BLaER1 (cell line): ENCODE data around the gene DDRGK1.

Source experiments
- H3K27ac ChIP-seq: shearing (Covaris generic); formaldehyde crosslinking; 2 replicates; pipeline ENCODE4 v1.8.1; 2022
- H3K27me3 ChIP-seq: shearing (Covaris generic); formaldehyde crosslinking; 2 replicates; pipeline ENCODE4 v1.8.1; 2022
- H3K36me3 ChIP-seq: shearing (Covaris generic); formaldehyde crosslinking; 2 replicates; pipeline ENCODE4 v1.8.1; 2022
- H3K4me1 ChIP-seq: shearing (Covaris generic); formaldehyde crosslinking; 2 replicates; pipeline ENCODE4 v1.8.1; 2022
- H3K4me2 ChIP-seq: shearing (Covaris generic); formaldehyde crosslinking; 2 replicates; pipeline ENCODE4 v1.8.1; 2022
- H3K4me3 ChIP-seq: shearing (Covaris generic); formaldehyde crosslinking; 2 replicates; pipeline ENCODE4 v1.8.1; 2022
- H3K9ac ChIP-seq: shearing (Covaris generic); formaldehyde crosslinking; 2 replicates; pipeline ENCODE4 v1.8.1; 2022
- H3K9me3 ChIP-seq: shearing (Covaris generic); formaldehyde crosslinking; 2 replicates; pipeline ENCODE4 v1.8.1; 2022
- H4K20me1 ChIP-seq: shearing (Covaris generic); formaldehyde crosslinking; 2 replicates; pipeline ENCODE4 v1.8.1; 2022
- Cebpa-rat ChIP-seq: shearing (Covaris generic); IDR thresholded peaks from 2 replicates; pipeline ENCODE4 v1.8.1; 2022

The DDRGK1 gene

GRCh38 chr20:3235666-3236324, 31.3 kb upstream of the DDRGK1 start:
- peaks cover 29% of the 10 kb centered on the region for H3K4me1 ChIP-seq
- H3K36me3 ChIP-seq, result no peaks in the 10 kb centered on the region
- H3K27ac ChIP-seq, result no peak overlapping the region
- H3K9me3 ChIP-seq, result no peaks in the 10 kb centered on the region
- no peak for TF ChIP-seq Cebpa-rat
- H3K4me3 ChIP-seq, result no peak overlapping the region
- H3K4me2 ChIP-seq, result no peak overlapping the region
- H4K20me1 ChIP-seq, result peaks cover 31% of the 10 kb centered on the region
- H3K27me3 ChIP-seq, result peaks cover 57% of the 10 kb centered on the region
- no peak overlapping the region for H3K9ac ChIP-seq

GRCh38 chr20:3233991-3234498, 29.6 kb upstream of the DDRGK1 start:
- Histone ChIP-seq H3K4me3 (no peak overlapping the region), H3K9ac (no peak overlapping the region), H3K36me3 (no peaks in the 10 kb centered on the region), H3K4me2 (no peak overlapping the region), H3K27ac (no peak overlapping the region), H3K4me1 (peaks cover 19% of the 10 kb centered on the region), H3K27me3 (peaks cover 39% of the 10 kb centered on the region), H3K9me3 (no peaks in the 10 kb centered on the region), H4K20me1 (peaks cover 20% of the 10 kb centered on the region)
- no peak for TF ChIP-seq Cebpa-rat

- peaks cover 13% of the 10 kb centered on the region for H3K4me1 ChIP-seq
- no peak overlapping the region for H3K9ac ChIP-seq
- no peak overlapping the region for H3K27ac ChIP-seq
- no peak overlapping the region for H3K4me2 ChIP-seq
- H3K9me3 ChIP-seq, result no peaks in the 10 kb centered on the region
- peaks cover 17% of the 10 kb centered on the region for H4K20me1 ChIP-seq
- peaks cover 32% of the 10 kb centered on the region for H3K27me3 ChIP-seq
- no peak for TF ChIP-seq Cebpa-rat
- H3K4me3 ChIP-seq, result no peak overlapping the region
- no peaks in the 10 kb centered on the region for H3K36me3 ChIP-seq
Measured at GRCh38 chr20:3233131-3233990, 28.9 kb upstream of the DDRGK1 start.

DNA sequence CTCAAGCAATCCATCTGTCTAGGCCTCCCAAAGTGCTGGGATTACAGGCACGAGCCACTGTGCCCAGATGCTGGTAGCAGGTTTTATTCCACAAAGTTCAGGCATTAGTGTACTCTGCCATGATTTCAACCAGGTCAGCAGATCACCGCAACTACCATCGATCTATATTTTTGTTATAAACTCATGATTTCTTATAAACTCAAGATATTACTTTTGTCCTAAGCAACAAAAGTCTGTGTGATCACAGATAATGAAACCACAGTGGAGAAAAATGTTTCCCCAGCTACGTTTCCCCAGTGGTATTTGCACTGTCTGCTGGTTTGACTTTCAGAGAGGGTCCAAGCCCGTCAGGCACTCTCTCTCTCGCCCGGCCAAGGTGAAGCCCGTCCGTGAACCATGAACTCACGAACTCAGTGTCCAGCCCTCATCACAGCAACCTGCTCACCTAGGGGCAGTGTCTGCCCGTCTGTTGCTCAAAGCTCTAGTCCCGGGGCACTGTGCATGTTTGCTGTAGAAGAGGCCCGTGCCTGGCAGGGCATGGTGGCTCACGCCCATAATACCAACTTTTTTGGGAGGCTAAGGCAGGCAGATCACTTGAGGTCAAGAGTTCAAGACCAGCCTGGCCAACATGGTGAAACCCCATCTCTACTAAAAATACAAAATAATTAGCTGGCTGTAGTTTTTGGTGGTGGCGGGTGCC, 27.6 kb upstream of the DDRGK1 start:
- peaks cover 5% of the 10 kb centered on the region; the same call in 1 of the 2 replicates for H3K4me1 ChIP-seq
- H3K4me2 ChIP-seq, result no peak overlapping the region
- H3K27ac ChIP-seq, result no peak overlapping the region
- H3K36me3 ChIP-seq, result peaks cover 3% of the 10 kb centered on the region; the same call in 1 of the 2 replicates
- peaks cover 4% of the 10 kb centered on the region; the same call in 1 of the 2 replicates for H4K20me1 ChIP-seq
- no peak overlapping the region for H3K4me3 ChIP-seq
- peaks cover 19% of the 10 kb centered on the region for H3K27me3 ChIP-seq
- TF ChIP-seq Cebpa-rat, result no peak
- no peaks in the 10 kb centered on the region for H3K9me3 ChIP-seq
- H3K9ac ChIP-seq, result no peak overlapping the region

DNA sequence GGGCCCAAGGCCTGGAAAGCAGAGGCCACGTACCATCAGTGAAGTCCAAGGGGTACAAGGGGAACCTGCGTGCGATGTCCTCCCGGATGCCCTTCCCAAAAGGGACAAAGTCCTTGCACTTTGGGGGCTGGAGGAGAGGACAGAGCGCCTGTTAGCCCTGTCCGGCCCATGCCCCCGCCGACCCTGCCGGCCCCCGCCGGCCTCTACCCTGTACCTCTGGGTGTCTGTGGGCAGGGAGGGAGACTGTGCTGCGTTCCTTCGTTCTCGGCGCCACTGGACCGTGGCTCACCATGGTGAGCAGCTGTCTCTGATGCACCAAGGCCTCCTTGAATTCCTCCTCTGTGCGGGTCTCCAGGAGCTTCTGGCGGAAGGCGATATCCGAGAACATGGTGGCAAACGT, 26.6 kb upstream of the DDRGK1 start:
- H4K20me1 ChIP-seq, result no peaks in the 10 kb centered on the region
- H3K4me1 ChIP-seq, result peaks cover 10% of the 10 kb centered on the region; the same call in 1 of the 2 replicates
- H3K27me3 ChIP-seq, result peaks cover 10% of the 10 kb centered on the region
- no peak overlapping the region for H3K4me2 ChIP-seq
- H3K27ac ChIP-seq, result no peak overlapping the region
- H3K4me3 ChIP-seq, result no peak overlapping the region
- no peak for TF ChIP-seq Cebpa-rat
- no peak overlapping the region for H3K9ac ChIP-seq
- H3K9me3 ChIP-seq, result no peaks in the 10 kb centered on the region
- H3K36me3 ChIP-seq, result peaks cover 8% of the 10 kb centered on the region; the same call in 1 of the 2 replicates

GRCh38 chr20:3229798-3230197, 25.3 kb upstream of the DDRGK1 start:
- no peaks in the 10 kb centered on the region for H4K20me1 ChIP-seq
- H3K9me3 ChIP-seq, result no peaks in the 10 kb centered on the region
- no peak overlapping the region for H3K9ac ChIP-seq
- H3K27ac ChIP-seq, result no peak overlapping the region
- TF ChIP-seq Cebpa-rat, result no peak
- no peak overlapping the region for H3K4me2 ChIP-seq
- H3K4me3 ChIP-seq, result no peak overlapping the region
- H3K4me1 ChIP-seq, result peaks cover 15% of the 10 kb centered on the region
- peaks cover 14% of the 10 kb centered on the region for H3K36me3 ChIP-seq
- H3K27me3 ChIP-seq, result no peaks in the 10 kb centered on the region

GRCh38 chr20:3229158-3229557, 24.7 kb upstream of the DDRGK1 start:
- 0 out of 2 replicates have a peak, but pooled peaks cover 4% of the 10 kb centered on the region for H4K20me1 ChIP-seq
- peaks cover 21% of the 10 kb centered on the region for H3K4me1 ChIP-seq
- no peak overlapping the region for H3K4me2 ChIP-seq
- H3K36me3 ChIP-seq, result peaks cover 14% of the 10 kb centered on the region
- H3K27me3 ChIP-seq, result no peaks in the 10 kb centered on the region
- no peak overlapping the region for H3K4me3 ChIP-seq
- no peaks in the 10 kb centered on the region for H3K9me3 ChIP-seq
- no peak for TF ChIP-seq Cebpa-rat
- no peak overlapping the region for H3K27ac ChIP-seq
- no peak overlapping the region for H3K9ac ChIP-seq

DNA sequence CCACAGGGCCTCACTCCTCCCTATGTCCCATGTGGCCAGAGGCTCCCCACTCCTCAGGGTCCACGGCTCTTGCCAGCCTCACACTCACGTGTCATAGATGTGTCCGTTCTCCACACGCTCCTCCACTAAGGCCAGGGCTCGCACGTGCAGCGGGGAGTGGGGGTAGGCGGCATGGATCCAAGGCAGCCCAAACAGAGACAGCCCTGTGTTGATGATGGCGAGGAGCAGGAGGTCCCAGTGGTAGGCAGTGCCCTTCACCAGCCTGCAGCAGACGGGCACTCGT, 24.2 kb upstream of the DDRGK1 start:
- no peak for TF ChIP-seq Cebpa-rat
- Histone ChIP-seq H3K4me3 (no peak overlapping the region), H3K4me1 (peaks cover 25% of the 10 kb centered on the region), H3K9ac (no peak overlapping the region), H4K20me1 (peaks cover 7% of the 10 kb centered on the region; the same call in 1 of the 2 replicates), H3K27ac (no peak overlapping the region), H3K36me3 (peaks cover 14% of the 10 kb centered on the region), H3K4me2 (no peak overlapping the region), H3K27me3 (no peaks in the 10 kb centered on the region), H3K9me3 (no peaks in the 10 kb centered on the region)

- Histone ChIP-seq H3K36me3 (peaks cover 14% of the 10 kb centered on the region), H3K4me3 (no peak overlapping the region), H4K20me1 (peaks cover 13% of the 10 kb centered on the region; the same call in 1 of the 2 replicates), H3K4me1 (peaks cover 26% of the 10 kb centered on the region), H3K9me3 (no peaks in the 10 kb centered on the region), H3K27ac (no peak overlapping the region), H3K9ac (no peak overlapping the region), H3K4me2 (no peak overlapping the region), H3K27me3 (no peaks in the 10 kb centered on the region)
- TF ChIP-seq Cebpa-rat, result no peak
Measured at GRCh38 chr20:3227936-3228749, 23.7 kb upstream of the DDRGK1 start.
